K562 (cell line): ENCODE measurements around the gene GPR153. TPM values are rescaled to one million over a fixed set of nuclear protein-coding genes. Genes with fewer than 3 reads are reported as not detected.

Experiments
- ATAC-seq: fragments of 200-7000 bp; cut with Tn5 transposase; 3 replicates; pipeline ENCODE4 v1.9.1; 2020; ENCODE audit warnings: moderate library complexity
- BruUV-seq: library from RNA; stranded (reverse); fragments of 400-500 nt; replicated peaks from 2 replicates; lab custom pipeline; 2021; lab: Mats Ljungman, UMichigan
- CTCF ChIA-PET: fragments of 300-600 bp; formaldehyde crosslinking; extraction: SDS; loops from one replicate; lab custom pipeline; 2021; ENCODE audit warnings: low intra/inter-chr PET ratio; lab: Yijun Ruan, JAX
- POLR2A ChIA-PET: fragments of 300-600, 350-650 bp; sonication (Branson Sonifier 250); formaldehyde crosslinking; extraction: SDS; loops from one replicate; lab custom pipeline; 2021; ENCODE audit warnings: antibody characterized with exemption, inconsistent platforms; lab: Yijun Ruan, JAX
- DNase-seq, 4 experiments: peaks; one replicate each; pipeline versions ENCODE4 v3.0.0 to v3.0.0-alpha.2; 2011 to 2018; ENCODE audit warnings: low spot score in 3 of 4, mixed read lengths in 3 of 4; ENCODE audit errors: extremely low read depth in 1 of 4
- FAIRE-seq: peaks from 2 replicates; lab custom pipeline; 2011; peaks lifted over from hg19 to GRCh38; lab: Jason Lieb, UNC
- H2AFZ ChIP-seq: 2 replicates; pipeline ENCODE4 v1.6.0; 2011; ENCODE audit warnings: low read depth, low read length, control low read depth, inconsistent platforms
- H3K27ac ChIP-seq: fragments of 200-600 bp; 3 replicates; pipeline ENCODE4 v1.8.0; 2011; ENCODE audit warnings: low read depth, mild to moderate bottlenecking, control low read depth, inconsistent platforms, low read length, moderate library complexity, mixed read lengths; ENCODE audit errors: extremely low read depth
- H3K27me3 ChIP-seq, 2 experiments: fragments of 300-600 bp in 1 of 2; 2 replicates in 1 of 2; 3 replicates in 1 of 2; pipeline versions ENCODE4 v1.6.0 to v1.8.0; 2011; ENCODE audit warnings: inconsistent platforms in 2 of 2, low read length in 2 of 2, mild to moderate bottlenecking in 1 of 2, mixed read lengths in 1 of 2, moderate library complexity in 1 of 2; ENCODE audit not compliant: control insufficient read depth in 2 of 2, insufficient read depth in 2 of 2
- H3K36me3 ChIP-seq: fragments of 300-600 bp; 3 replicates; pipeline ENCODE4 v1.8.0; 2011; ENCODE audit warnings: mild to moderate bottlenecking, low read length, inconsistent platforms; ENCODE audit not compliant: control insufficient read depth, insufficient read depth
- H3K4me1 ChIP-seq, 2 experiments: fragments of 200-600 bp in 1 of 2; replicated peaks in 1 of 2; 2 replicates in 1 of 2; 3 replicates in 1 of 2; pipeline versions ENCODE4 v1.5.1 to v1.8.0; 2011; ENCODE audit warnings: inconsistent platforms in 2 of 2, low read length in 2 of 2, mild to moderate bottlenecking in 1 of 2, mixed read lengths in 1 of 2, moderate library complexity in 1 of 2; ENCODE audit not compliant: control insufficient read depth in 2 of 2, insufficient read depth in 2 of 2
- H3K4me2 ChIP-seq: 2 replicates; pipeline ENCODE4 v1.6.1; 2011; ENCODE audit warnings: low read length, control low read depth, inconsistent platforms, mixed read lengths; ENCODE audit not compliant: insufficient read depth
- H3K4me3 ChIP-seq: fragments of 200-600 bp; sonication (generic), shearing (Covaris generic); 2 replicates; pipeline ENCODE4 v1.5.1; 2016; ENCODE audit warnings: control low read depth, inconsistent platforms
- H3K79me2 ChIP-seq: fragments of 200-600 bp; 3 replicates; pipeline ENCODE4 v1.8.0; 2011; ENCODE audit warnings: low read length, inconsistent platforms; ENCODE audit not compliant: control insufficient read depth, insufficient read depth
- H3K9ac ChIP-seq, 2 experiments: 2 replicates each; pipeline versions ENCODE4 v1.6.0 to v1.6.1; 2011; ENCODE audit warnings: low read depth in 2 of 2, low read length in 2 of 2, control low read depth in 1 of 2, inconsistent platforms in 1 of 2, mild to moderate bottlenecking in 1 of 2, mixed read lengths in 1 of 2; ENCODE audit not compliant: insufficient read depth in 1 of 2
- H3K9me1 ChIP-seq: one replicate; pipeline ENCODE4 v1.6.0; 2011; ENCODE audit warnings: inconsistent platforms, mild to moderate bottlenecking, low read length, moderate library complexity; ENCODE audit not compliant: control insufficient read depth, insufficient read depth
- H3K9me3 ChIP-seq: replicated peaks from 2 replicates; pipeline ENCODE4 v1.5.1; 2011; ENCODE audit warnings: low read depth, low read length, inconsistent platforms; ENCODE audit not compliant: control insufficient read depth, insufficient read depth
- H4K20me1 ChIP-seq: replicated peaks from 2 replicates; pipeline ENCODE4 v1.6.1; 2011; ENCODE audit warnings: low read length, inconsistent platforms, mixed read lengths; ENCODE audit not compliant: control insufficient read depth, insufficient read depth
- CHCHD3 ChIP-seq: fragments of 250-450 bp; sonication (Bioruptor Pico); IDR thresholded peaks from 2 replicates; pipeline ENCODE4 v2.1.2; 2022; ENCODE audit warnings: mild to moderate bottlenecking
- ERF ChIP-seq: fragments of 450-650 bp; formaldehyde crosslinking; IDR thresholded peaks from 2 replicates; pipeline ENCODE4 v1.4.0; 2020; ENCODE audit warnings: mild to moderate bottlenecking, mixed read lengths
- ESRRB ChIP-seq: fragments of 250-450 bp; sonication (Bioruptor Pico); IDR thresholded peaks from 2 replicates; pipeline ENCODE4 v1.5.0; 2020; ENCODE audit warnings: mild to moderate bottlenecking, moderate library complexity, borderline replicate concordance
- EZH2 ChIP-seq: IDR thresholded peaks from 2 replicates; pipeline ENCODE4 v1.6.1; 2012; ENCODE audit warnings: low read depth, mild to moderate bottlenecking, inconsistent platforms, low read length, borderline replicate concordance
- GTF2E2 ChIP-seq: fragments of 200-800 bp; sonication (Bioruptor generic); IDR thresholded peaks from 2 replicates; pipeline ENCODE4 v1.6.1; 2016; ENCODE audit warnings: missing genetic modification characterization, missing compliant biosample characterization
- ILK ChIP-seq: fragments of 450-650 bp; IDR thresholded peaks from 2 replicates; pipeline ENCODE4 v1.6.1; 2016; ENCODE audit warnings: missing genetic modification characterization, low read depth, mild to moderate bottlenecking, missing compliant biosample characterization, moderate library complexity, borderline replicate concordance
- JUNB ChIP-seq: fragments of 450-650 bp; formaldehyde crosslinking; conservative IDR thresholded peaks from 2 replicates; pipeline ENCODE4 v1.4.0; 2020; ENCODE audit warnings: mild to moderate bottlenecking
- NFE2 ChIP-seq: IDR thresholded peaks from 2 replicates; pipeline ENCODE4 v1.6.1; 2014; ENCODE audit warnings: antibody characterized with exemption, low read depth
- OTX1 ChIP-seq: fragments of 450-650 bp; formaldehyde crosslinking; IDR thresholded peaks from 2 replicates; pipeline ENCODE4 v1.4.0; 2022; ENCODE audit warnings: mild to moderate bottlenecking
- POLR3G ChIP-seq: IDR thresholded peaks from 2 replicates; pipeline ENCODE4 v1.6.1; 2011; ENCODE audit not compliant: insufficient read length, insufficient replicate concordance; ENCODE audit errors: extremely low read depth
- PTRF ChIP-seq: fragments of 450-650 bp; IDR thresholded peaks from 2 replicates; pipeline ENCODE4 v1.6.1; 2016; ENCODE audit warnings: mild to moderate bottlenecking, missing genetic modification characterization, missing compliant biosample characterization
- RBM17 ChIP-seq: fragments of 200-400 bp; formaldehyde crosslinking; IDR thresholded peaks from 2 replicates; pipeline ENCODE4 v1.6.1; 2017; ENCODE audit warnings: low read depth, mild to moderate bottlenecking, low read length, borderline replicate concordance
- SIRT6 ChIP-seq: IDR thresholded peaks from one replicate; pipeline ENCODE4 v1.6.1; 2012; ENCODE audit warnings: low read depth, mild to moderate bottlenecking, control low read depth, inconsistent platforms, low read length, moderate library complexity
- YBX1 ChIP-seq: fragments of 450-650 bp; IDR thresholded peaks from 2 replicates; pipeline ENCODE4 v1.7.1; 2016; ENCODE audit warnings: mild to moderate bottlenecking
- ZFP36 ChIP-seq: fragments of 150-350 bp; IDR thresholded peaks from 2 replicates; pipeline ENCODE4 v1.6.1; 2018; ENCODE audit warnings: low read length, low read depth; ENCODE audit not compliant: partially characterized antibody
- ZKSCAN3 ChIP-seq: fragments of 250-450 bp; sonication (Bioruptor Pico); IDR thresholded peaks from 2 replicates; pipeline ENCODE4 v1.4.0; 2020
- ZNF512 ChIP-seq: IDR thresholded peaks from 2 replicates; pipeline ENCODE4 v1.6.1; 2016; ENCODE audit warnings: missing genetic modification characterization, missing compliant biosample characterization
- WGBS: fragments of 100-300 bp; shearing (Covaris generic); methylation state at CpG from one replicate; pipeline ENCODE4 v1.1.6; 2016; ENCODE audit warnings: low coverage, mixed read lengths; ENCODE audit not compliant: insufficient coverage; ENCODE audit errors: missing lambda C conversion rate; 5-methylcytosine and 5-hydroxymethylcytosine counted together
- in situ Hi-C: fragments of 300-500 bp; cut with MboI; formaldehyde crosslinking; loops from 4 replicates; pipeline ENCODE4 v1.15.0; 2018; ENCODE audit warnings: inconsistent platforms, mixed read lengths
- intact Hi-C: fragments of 100-400 bp; cut with micrococcal nuclease; formaldehyde crosslinking; loops from 2 replicates; pipeline ENCODE4 v1.14.2; 2022
- polyA plus RNA-seq, 8 experiments: library from polyadenylated mRNA; depleted of rRNA in 4 of 8; stranded (reverse) in 5 of 8; unstranded in 3 of 8; fragments of >200 nt; fragmentation: Nextera tagmentation in 2 of 8; fragmentation: Illumina TruSeq in 1 of 8; extraction: Ambion mirVana in 2 of 8; extraction: Trizol in 1 of 8; gene quantifications; 2 replicates each; pipeline versions ENCODE4 v1.2.1 to v1.2.3, GENCODE V29; 2011 to 2014; ENCODE audit warnings: inconsistent platforms in 1 of 8, missing spikeins in 1 of 8
- total RNA-seq, 7 experiments: library from RNA; depleted of rRNA in 6 of 7; stranded (reverse); fragments of >200 nt in 6 of 7; fragmentation: Illumina TruSeq in 2 of 7; extraction: Trizol in 2 of 7; gene quantifications; 2 replicates each; pipeline versions ENCODE4 v1.2.1 to v1.2.3, GENCODE V29; 2011 to 2021; ENCODE audit warnings: low replicate concordance in 1 of 7

The GPR153 gene
- total and polyA plus RNA-seq, 9 of the 15 experiments (the other 6 are each of a cell fraction or from before 2014, with no cell fraction given): 0.01 to 1.5 (median 0.51) TPM

DNA sequence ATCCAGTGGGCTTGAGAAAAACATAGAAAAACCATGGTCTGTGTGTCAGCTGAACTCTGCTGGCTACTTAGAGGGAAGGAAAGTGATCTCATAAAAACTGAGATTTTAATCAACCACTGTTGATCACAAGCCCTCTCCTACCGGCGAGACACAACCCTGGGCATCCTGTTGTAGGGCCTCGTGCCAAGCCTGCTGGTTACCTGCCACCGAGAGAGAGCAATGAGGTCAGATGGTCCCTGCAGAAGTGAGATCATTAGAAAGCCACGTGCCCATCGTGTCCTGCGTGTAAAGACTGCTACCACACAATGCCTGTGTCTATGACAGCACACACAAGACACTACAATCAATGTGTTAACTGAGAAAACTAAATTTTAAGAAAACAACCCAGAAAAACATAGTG is 41.7 kb upstream of the GPR153 start:
- WGBS: 47% methylated on average over 7 of the region's 7 CpGs
- Histone ChIP-seq H3K36me3 (0 out of 3 replicates have a peak, but pooled peaks cover 2% of the 10 kb centered on the region), H3K27ac (no peak overlapping the region), H4K20me1 (peaks cover 3% of the 10 kb centered on the region), H3K27me3 (no peaks in the 10 kb centered on the region), H3K4me1 (peaks cover 0 to 10% of the 10 kb centered on the region in 2 experiments; a peak in 2 of 5 replicates), H3K9me3 (no peaks in the 10 kb centered on the region), H3K79me2 (no peaks in the 10 kb centered on the region), H3K4me2 (no peak overlapping the region), H3K4me3 (no peak overlapping the region), H3K9ac (no peak overlapping the region), H3K9me1 (peaks cover 2% of the 10 kb centered on the region), H2AFZ (no peak overlapping the region)
- in situ Hi-C loops: no loop called here
- ChIA-PET POLR2A (no interaction called here), CTCF (no interaction called here)
- no peak for DNase-seq
- no peak for ATAC-seq
- TF ChIP-seq GTF2E2 (tag) (no peak), ZKSCAN3 (CRISPR knock-in tag) (no peak), EZH2 (no peak), ESRRB (no peak), PTRF (no peak), ILK (no peak), OTX1 (CRISPR knock-in tag) (no peak), RBM17 (no peak), ZFP36 (no peak), SIRT6 (no peak), NFE2 (no peak), JUNB (CRISPR knock-in tag) (no peak), ERF (CRISPR knock-in tag) (no peak), ZNF512 (no peak), POLR3G (no peak), CHCHD3 (CRISPR knock-in tag) (no peak), YBX1 (no peak)
- intact Hi-C loops: no loop called here
- BruUV-seq: no TSS peak
- no peak for FAIRE-seq
